ENCODE measurements around the gene EIF4G3. TPM values are rescaled to one million over a fixed set of nuclear protein-coding genes. Genes with fewer than 3 reads are reported as not detected.

Gene EIF4G3
- total and polyA plus RNA-seq, 4 donors = 16.5 to 59.8 (median 33.4) TPM

GRCh38 chr1:21149855-21150432, 26.8 kb downstream of the EIF4G3 start:
- TF ChIP-seq CTCF (IDR thresholded peaks at IDR 0.05; ENCODE audit: control extremely low read depth, extremely low read depth) = no peak
- Histone ChIP-seq H3K9ac (ENCODE audit: insufficient read depth in 1 of 2, low read length in 2 of 2) (peak overlapping the region in 1 of 2 donors; percentile 40), H3K36me3 (ENCODE audit: control insufficient read depth in 4 of 4, insufficient read depth in 4 of 4, low read length in 4 of 4) (peaks cover 0 to 16% (median 1%) of the 10 kb centered on the region in 4 donors), H3K27ac (ENCODE audit: low read depth in 1 of 2, low read length in 1 of 2) (peak overlapping the region in 1 of 2 donors; percentile 68), H3K4me1 (ENCODE audit: control insufficient read depth in 5 of 5, insufficient read depth in 5 of 5, low read length in 5 of 5) (peaks cover 0 to 18% (median 7%) of the 10 kb centered on the region in 5 donors), H3K9me3 (ENCODE audit: control insufficient read depth in 4 of 4, insufficient read depth in 3 of 4, low read length in 3 of 4) (no peaks in the 10 kb centered on the region), H3K27me3 (ENCODE audit: control insufficient read depth in 3 of 3, insufficient read depth in 3 of 3, low read length in 2 of 3) (no peaks in the 10 kb centered on the region), H3K4me3 (no peak overlapping the region)
- 56 to 64% methylated on average over 3 of the region's 3 CpGs for WGBS, 2 donors
- peak; percentile 63 to 78 (median 71) for DNase-seq
- peak; percentile 27 for ATAC-seq (ENCODE audit: insufficient read depth, low FRiP score)

- peak; percentile 58 for ATAC-seq (ENCODE audit: insufficient read depth, low FRiP score)
- WGBS, 2 donors = 33 to 40% methylated on average over 3 of the region's 3 CpGs
These were observed 27.3 kb downstream of the EIF4G3 start for GRCh38 chr1:21149430-21149854.

GRCh38 chr1:21143752-21144151, 32.9 kb downstream of the EIF4G3 start:
- no peak overlapping the region for H3K4me3 ChIP-seq
- peaks cover 0 to 4% (median 0%) of the 10 kb centered on the region in 5 donors for H3K4me1 ChIP-seq (ENCODE audit: control insufficient read depth in 5 of 5, insufficient read depth in 5 of 5, low read length in 5 of 5)
- TF ChIP-seq CTCF (IDR thresholded peaks at IDR 0.05; ENCODE audit: control extremely low read depth, extremely low read depth) = no peak
- no peaks in the 10 kb centered on the region for H3K27me3 ChIP-seq (ENCODE audit: control insufficient read depth in 3 of 3, insufficient read depth in 3 of 3, low read length in 2 of 3)
- 93 to 95% methylated on average over 2 of the region's 2 CpGs for WGBS, 2 donors
- ATAC-seq (ENCODE audit: insufficient read depth, low FRiP score) (no peak), DNase-seq (no peak)
- H3K9ac ChIP-seq (ENCODE audit: insufficient read depth in 1 of 2, low read length in 2 of 2) = no peak overlapping the region
- no peak overlapping the region for H3K27ac ChIP-seq (ENCODE audit: low read depth in 1 of 2, low read length in 1 of 2)
- peaks cover 0 to 9% (median 2%) of the 10 kb centered on the region in 4 donors for H3K36me3 ChIP-seq (ENCODE audit: control insufficient read depth in 4 of 4, insufficient read depth in 4 of 4, low read length in 4 of 4)
- no peaks in the 10 kb centered on the region for H3K9me3 ChIP-seq (ENCODE audit: control insufficient read depth in 4 of 4, insufficient read depth in 3 of 4, low read length in 3 of 4)

More at GRCh38 chr1:21149430-21149854, 27.3 kb downstream of the EIF4G3 start:
- no peaks in the 10 kb centered on the region for H3K9me3 ChIP-seq (ENCODE audit: control insufficient read depth in 4 of 4, insufficient read depth in 3 of 4, low read length in 3 of 4)
- H3K36me3 ChIP-seq (ENCODE audit: control insufficient read depth in 4 of 4, insufficient read depth in 4 of 4, low read length in 4 of 4) = peaks cover 0 to 15% (median 1%) of the 10 kb centered on the region in 4 donors
- peak; percentile 50 to 83 (median 81) for DNase-seq
- no peak for TF ChIP-seq CTCF (IDR thresholded peaks at IDR 0.05; ENCODE audit: control extremely low read depth, extremely low read depth)
- H3K9ac ChIP-seq (ENCODE audit: insufficient read depth in 1 of 2, low read length in 2 of 2) = peak overlapping the region in 1 of 2 donors; percentile 40
- H3K4me1 ChIP-seq (ENCODE audit: control insufficient read depth in 5 of 5, insufficient read depth in 5 of 5, low read length in 5 of 5) = peaks cover 0 to 18% (median 7%) of the 10 kb centered on the region in 5 donors
- H3K27ac ChIP-seq (ENCODE audit: low read depth in 1 of 2, low read length in 1 of 2) = peak overlapping the region in 1 of 2 donors; percentile 68
- H3K4me3 ChIP-seq = no peak overlapping the region
- H3K27me3 ChIP-seq (ENCODE audit: control insufficient read depth in 3 of 3, insufficient read depth in 3 of 3, low read length in 2 of 3) = no peaks in the 10 kb centered on the region
